Esophagus muscularis mucosa (tissue), 4 donors: Measurements from ENCODE around the gene TOR4A. TPM values are rescaled to one million over a fixed set of nuclear protein-coding genes. Genes with fewer than 3 reads are reported as not detected.

ENCODE experiments used
- DNase-seq: peaks from one replicate; pipeline ENCODE4 v3.0.0-alpha.2; 2017; ENCODE audit errors: extremely low spot score
- H3K27ac ChIP-seq, 4 donors: fragments of 200-600 bp; sonication (generic); replicated peaks in 1 of 4; 1 replicate in 3 of 4; 2 replicates in 1 of 4; pipeline ENCODE4 v1.5.1; 2016 to 2019; ENCODE audit warnings: mild to moderate bottlenecking in 1 of 4
- H3K27me3 ChIP-seq, 4 donors: fragments of 200-600 bp; sonication (generic); one replicate each; pipeline versions ENCODE4 v1.5.1 to v1.6.0; 2016 to 2019
- H3K36me3 ChIP-seq, 4 donors: fragments of 200-600 bp; sonication (generic); one replicate each; pipeline ENCODE4 v1.5.1; 2016 to 2019
- H3K4me1 ChIP-seq, 4 donors: fragments of 200-600 bp; sonication (generic); one replicate each; pipeline ENCODE4 v1.5.1; 2016 to 2019
- H3K4me3 ChIP-seq, 4 donors: fragments of 200-600 bp; sonication (generic); 1 replicate in 2 of 4; 2 replicates in 2 of 4; pipeline ENCODE4 v1.5.1; 2016 to 2019; ENCODE audit warnings: mild to moderate bottlenecking in 4 of 4, moderate library complexity in 1 of 4
- H3K9me3 ChIP-seq, 4 donors: fragments of 200-600 bp; sonication (generic); 1 replicate in 3 of 4; 2 replicates in 1 of 4; pipeline ENCODE4 v1.5.1; 2016 to 2019
- CTCF ChIP-seq, 3 experiments: fragments of 200-600 bp in 2 of 3; fragments of 450-650 bp in 1 of 3; sonication (generic) in 2 of 3; IDR thresholded peaks; one replicate each; pipeline ENCODE4 v1.5.1; 2017 to 2019; ENCODE audit warnings: antibody characterized with exemption in 3 of 3, mild to moderate bottlenecking in 2 of 3, moderate library complexity in 1 of 3
- EP300 ChIP-seq: sonication (generic); formaldehyde crosslinking; IDR thresholded peaks from one replicate; pipeline ENCODE4 v1.6.1; 2017; ENCODE audit warnings: antibody characterized with exemption
- POLR2A ChIP-seq: fragments of 450-650 bp; IDR thresholded peaks from one replicate; pipeline ENCODE4 v1.6.1; 2017; ENCODE audit warnings: antibody characterized with exemption, moderate library complexity, mild to moderate bottlenecking, low read depth
- POLR2AphosphoS5 ChIP-seq, 2 donors: sonication (generic); formaldehyde crosslinking; IDR thresholded peaks; one replicate each; pipeline ENCODE4 v1.6.1; 2017; ENCODE audit warnings: antibody characterized with exemption in 2 of 2
- WGBS: methylation state at CpG from one replicate; pipeline ENCODE4 v1.1.5; 2018; 5-methylcytosine and 5-hydroxymethylcytosine counted together
- intact Hi-C: fragments of 100-400 bp; cut with DNase I; formaldehyde crosslinking; loops from one replicate; pipeline ENCODE4 v1.15.1; 2023
- total RNA-seq, 4 donors: library from RNA; depleted of rRNA; stranded (reverse); fragments of >200 nt; gene quantifications; one replicate each; pipeline versions ENCODE4 v1.1.0 to v1.2.1, GENCODE V29; 2016

TOR4A gene
- total RNA-seq, 4 donors from 2014 or later = 5.0 to 9.2 (median 7.3) TPM

DNA sequence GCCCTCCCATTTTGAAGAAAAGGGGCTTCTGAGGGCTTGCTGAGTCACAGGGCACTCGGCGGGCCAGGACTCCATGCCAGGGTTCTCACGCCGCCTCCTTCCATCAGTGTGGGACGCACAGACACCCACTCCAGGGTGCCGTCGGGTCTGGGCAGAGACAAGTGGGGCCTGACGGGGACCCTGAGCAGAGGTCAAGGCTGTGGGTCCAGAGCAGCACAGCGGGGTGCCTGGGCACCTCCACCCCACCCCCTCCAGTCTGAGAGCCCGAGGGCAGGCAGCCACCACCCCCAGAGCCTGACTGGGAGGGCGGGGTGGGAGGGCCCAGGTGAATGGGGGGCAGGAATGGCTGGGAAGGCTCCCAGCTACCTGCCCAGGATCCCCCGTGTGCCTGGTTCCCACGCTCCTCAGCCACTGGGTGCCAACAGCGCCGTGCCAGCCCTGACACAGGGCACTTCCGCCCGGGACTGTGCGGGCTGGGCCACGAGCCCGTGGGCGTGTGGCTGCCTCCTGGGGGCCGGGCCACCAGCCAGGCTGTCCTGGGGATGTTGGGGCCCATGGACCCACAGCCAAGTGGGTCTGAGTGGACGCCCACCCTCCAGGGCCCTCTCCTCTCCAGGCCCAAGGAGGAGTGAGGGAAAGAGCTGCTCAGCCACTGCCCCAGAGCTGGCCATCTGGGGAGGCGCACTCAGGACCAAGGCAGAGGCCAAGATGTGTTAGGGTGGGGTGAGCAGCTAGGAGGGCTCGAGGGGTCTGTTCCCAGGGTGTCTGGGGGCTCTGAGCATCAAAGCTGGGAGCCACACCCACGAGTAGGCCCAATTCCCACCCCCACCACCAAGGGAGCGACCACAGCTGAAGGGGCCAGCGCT lies 34.7 kb downstream of the TOR4A start:
- intact Hi-C loops = no loop called here
- H3K27ac ChIP-seq = peak overlapping the region in 1 of 4 donors; percentile 14
- H3K36me3 ChIP-seq = no peaks in the 10 kb centered on the region
- H3K4me1 ChIP-seq = peaks cover 20 to 32% (median 30%) of the 10 kb centered on the region in 4 donors
- DNase-seq = no peak
- H3K27me3 ChIP-seq = peaks cover 8 to 73% (median 23%) of the 10 kb centered on the region in 4 donors
- H3K4me3 ChIP-seq = no peak overlapping the region
- WGBS = 80% methylated on average over 10 of the region's 28 CpGs
- H3K9me3 ChIP-seq = no peaks in the 10 kb centered on the region
- TF ChIP-seq CTCF (IDR thresholded peaks at IDR 0.05) = no peak
- no peak for TF ChIP-seq POLR2A
- no peak for TF ChIP-seq POLR2AphosphoS5 (IDR thresholded peaks at IDR 0.05)

DNA sequence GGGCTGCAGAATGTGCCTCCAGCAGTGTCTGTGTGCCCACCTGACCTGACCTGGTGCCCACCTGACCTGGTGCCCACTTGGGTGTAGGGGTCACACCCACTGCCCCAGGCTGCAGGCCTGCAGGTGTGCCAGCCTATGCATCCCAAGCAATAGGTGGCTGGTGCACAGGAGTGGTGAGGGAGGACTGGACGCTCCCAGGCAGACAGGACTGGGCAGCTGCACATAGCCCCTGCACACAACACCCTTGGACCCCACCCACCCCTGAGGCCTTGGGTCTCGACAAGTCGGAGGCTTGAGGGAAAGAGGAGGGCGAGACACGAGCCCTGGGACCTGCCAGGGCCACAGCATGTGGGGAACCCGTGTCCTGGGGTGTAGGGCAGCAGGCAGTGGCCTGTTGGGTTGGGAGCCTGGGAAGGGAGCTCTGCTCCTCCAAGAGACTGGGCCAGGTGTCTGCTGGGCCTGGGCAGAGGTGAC lies 35.4 kb downstream of the TOR4A start:
- Histone ChIP-seq H3K36me3 (no peaks in the 10 kb centered on the region), H3K27me3 (peaks cover 8 to 73% (median 21%) of the 10 kb centered on the region in 4 donors), H3K9me3 (no peaks in the 10 kb centered on the region), H3K27ac (no peak overlapping the region), H3K4me3 (no peak overlapping the region), H3K4me1 (peaks cover 16 to 29% (median 26%) of the 10 kb centered on the region in 4 donors)
- 100% methylated on average over 5 of the region's 6 CpGs for WGBS
- no peak for TF ChIP-seq POLR2AphosphoS5 (IDR thresholded peaks at IDR 0.05)
- TF ChIP-seq EP300 = no peak
- TF ChIP-seq CTCF (IDR thresholded peaks at IDR 0.05) = no peak
- TF ChIP-seq POLR2A = no peak
- DNase-seq = no peak
- intact Hi-C loops = no loop called here

DNA sequence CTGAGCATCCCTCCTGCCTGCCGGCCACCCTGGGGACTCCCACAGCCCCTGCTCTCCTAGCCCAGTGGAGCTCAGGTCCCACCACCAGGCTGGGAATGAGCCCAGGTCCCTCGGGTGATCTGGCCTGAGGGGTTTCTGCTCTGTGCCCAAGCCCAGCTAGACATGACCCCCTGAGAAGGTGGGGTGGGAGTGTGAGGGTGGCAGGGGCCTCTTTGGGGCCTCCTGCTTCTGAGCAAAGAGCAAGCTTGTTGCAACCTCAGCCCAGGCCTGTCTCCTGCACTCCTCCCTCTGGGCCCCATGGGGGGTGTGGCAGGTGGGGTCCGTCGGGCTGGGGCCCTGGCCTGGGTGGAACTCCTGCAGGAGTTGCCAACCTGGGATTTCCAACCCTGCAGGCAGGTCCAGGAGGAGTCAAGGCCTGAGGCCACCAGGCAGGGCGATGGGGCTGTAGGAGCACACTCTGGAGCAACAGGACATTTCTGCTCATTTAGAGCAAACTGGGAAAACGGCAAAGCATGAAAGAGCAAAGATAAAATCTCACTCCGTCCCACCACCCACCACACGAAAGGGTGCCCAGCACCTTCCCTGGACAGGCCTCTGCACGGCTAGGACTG lies 35.9 kb downstream of the TOR4A start:
- intact Hi-C loops = no loop called here
- peaks cover 8 to 70% (median 20%) of the 10 kb centered on the region in 4 donors for H3K27me3 ChIP-seq
- peaks cover 21 to 32% (median 25%) of the 10 kb centered on the region in 4 donors for H3K4me1 ChIP-seq
- H3K27ac ChIP-seq = no peak overlapping the region
- H3K36me3 ChIP-seq = no peaks in the 10 kb centered on the region
- DNase-seq = no peak
- 75% methylated on average over 5 of the region's 9 CpGs for WGBS
- TF ChIP-seq CTCF (IDR thresholded peaks at IDR 0.05) = no peak
- TF ChIP-seq POLR2AphosphoS5 (IDR thresholded peaks at IDR 0.05) = no peak
- no peak for TF ChIP-seq POLR2A
- no peak for TF ChIP-seq EP300
- H3K4me3 ChIP-seq = no peak overlapping the region
- no peaks in the 10 kb centered on the region for H3K9me3 ChIP-seq

DNA sequence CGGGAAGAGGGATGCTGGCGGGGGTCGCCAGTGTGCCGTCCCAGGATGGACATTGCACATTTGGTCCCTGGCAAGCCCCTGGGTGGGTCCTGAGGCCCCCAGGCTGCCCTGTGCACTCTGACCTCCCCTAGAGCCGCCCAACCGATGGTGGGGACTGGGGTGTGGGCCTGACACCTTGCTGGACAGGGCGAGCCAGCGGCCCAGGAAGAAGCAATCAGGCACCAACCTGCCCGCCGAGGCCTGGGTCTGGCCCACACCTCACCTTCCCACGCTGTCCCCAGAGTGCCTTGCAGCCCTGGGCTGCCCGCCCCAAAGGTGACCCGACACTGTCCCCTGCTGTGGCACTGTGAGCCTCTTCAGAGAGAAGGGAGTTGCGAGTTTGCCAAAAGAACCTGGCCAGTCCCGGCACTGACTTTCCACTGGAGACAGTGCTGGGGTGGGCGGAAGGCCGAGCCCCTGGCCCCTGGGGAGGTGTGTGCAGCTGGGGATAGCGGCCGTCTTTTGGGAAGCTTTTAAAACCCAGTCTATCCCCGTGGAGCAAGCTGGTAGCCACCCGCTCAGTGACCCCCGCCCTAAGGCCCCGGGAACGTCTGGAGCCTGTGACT lies 36.5 kb downstream of the TOR4A start:
- TF ChIP-seq CTCF (IDR thresholded peaks at IDR 0.05) = peak in 1 of 3 experiments; percentile 21
- TF ChIP-seq EP300 = no peak
- no peaks in the 10 kb centered on the region for H3K9me3 ChIP-seq
- H3K27me3 ChIP-seq = peaks cover 8 to 63% (median 20%) of the 10 kb centered on the region in 4 donors
- no peak for DNase-seq
- H3K36me3 ChIP-seq = peaks cover 0 to 5% (median 0%) of the 10 kb centered on the region in 4 donors
- no peak overlapping the region for H3K27ac ChIP-seq
- intact Hi-C loops = no loop called here
- H3K4me3 ChIP-seq = no peak overlapping the region
- peaks cover 26 to 38% (median 29%) of the 10 kb centered on the region in 4 donors for H3K4me1 ChIP-seq
- 73% methylated on average over 8 of the region's 24 CpGs for WGBS
